Breast epithelium (tissue), 4 donors: Measurements from ENCODE around the gene CELA1. TPM values are rescaled to one million over a fixed set of nuclear protein-coding genes. Genes with fewer than 3 reads are reported as not detected.

Experiments
- DNase-seq, 2 donors: peaks; one replicate each; pipeline ENCODE4 v3.0.0-alpha.2; 2019; ENCODE audit warnings: low spot score in 2 of 2
- H3K27ac ChIP-seq, 2 donors: fragments of 200-600 bp; sonication (generic) in 1 of 2; one replicate each; pipeline ENCODE4 v1.5.1; 2016 to 2019; ENCODE audit warnings: mild to moderate bottlenecking in 1 of 2
- H3K27me3 ChIP-seq, 2 donors: fragments of 200-600 bp; sonication (generic) in 1 of 2; one replicate each; pipeline versions ENCODE4 v1.5.1 to v1.6.0; 2017 to 2019; ENCODE audit warnings: control low read depth in 1 of 2, mild to moderate bottlenecking in 1 of 2
- H3K36me3 ChIP-seq: fragments of 200-600 bp; one replicate; pipeline ENCODE4 v1.5.1; 2019
- H3K4me1 ChIP-seq, 2 donors: fragments of 200-600 bp; sonication (generic); one replicate each; pipeline ENCODE4 v1.5.1; 2016 to 2019; ENCODE audit warnings: control low read depth in 1 of 2
- H3K4me3 ChIP-seq, 3 donors: fragments of 200-600 bp; sonication (generic); 1 replicate in 2 of 3; 2 replicates in 1 of 3; pipeline ENCODE4 v1.5.1; 2016 to 2019; ENCODE audit warnings: mild to moderate bottlenecking in 3 of 3, moderate library complexity in 2 of 3
- H3K9me3 ChIP-seq, 2 donors: fragments of 200-600 bp; sonication (generic) in 1 of 2; one replicate each; pipeline ENCODE4 v1.5.1; 2016 to 2019; ENCODE audit warnings: control low read depth in 1 of 2
- CTCF ChIP-seq, 3 donors: fragments of 450-650 bp; IDR thresholded peaks; one replicate each; pipeline ENCODE4 v1.5.1; 2016 to 2017; ENCODE audit warnings: antibody characterized with exemption in 3 of 3, mild to moderate bottlenecking in 3 of 3, moderate library complexity in 3 of 3
- POLR2A ChIP-seq: fragments of 450-650 bp; IDR thresholded peaks from one replicate; pipeline ENCODE4 v1.6.1; 2016; ENCODE audit warnings: antibody characterized with exemption, mild to moderate bottlenecking, moderate library complexity
- POLR2AphosphoS5 ChIP-seq, 3 donors: sonication (generic); formaldehyde crosslinking; IDR thresholded peaks; one replicate each; pipeline ENCODE4 v1.6.1; 2017; ENCODE audit warnings: antibody characterized with exemption in 3 of 3
- intact Hi-C: fragments of 100-400 bp; cut with DNase I; formaldehyde crosslinking; loops from one replicate; pipeline ENCODE4 v1.15.1; 2023; ENCODE audit warnings: low total_unique reads
- total RNA-seq, 3 donors: library from RNA; depleted of rRNA; stranded (reverse); fragments of >200 nt; gene quantifications; one replicate each; pipeline ENCODE4 v1.1.0, GENCODE V29; 2016

Gene CELA1
- total RNA-seq, 3 donors from 2014 or later: not detected

GRCh38 chr12:51362307-51362706, 15.8 kb upstream of the CELA1 start:
- TF ChIP-seq POLR2A (no peak), POLR2AphosphoS5 (IDR thresholded peaks at IDR 0.05) (no peak), CTCF (IDR thresholded peaks at IDR 0.05) (no peak)
- H3K36me3 ChIP-seq: no peaks in the 10 kb centered on the region
- DNase-seq: no peak
- no peak overlapping the region for H3K27ac ChIP-seq
- H3K9me3 ChIP-seq: no peaks in the 10 kb centered on the region
- H3K27me3 ChIP-seq: no peaks in the 10 kb centered on the region
- intact Hi-C loops: no loop called here
- no peak overlapping the region for H3K4me3 ChIP-seq
- H3K4me1 ChIP-seq: no peaks in the 10 kb centered on the region

GRCh38 chr12:51361161-51362016, 14.9 kb upstream of the CELA1 start:
- Histone ChIP-seq H3K4me3 (no peak overlapping the region), H3K4me1 (no peaks in the 10 kb centered on the region), H3K36me3 (no peaks in the 10 kb centered on the region), H3K9me3 (no peaks in the 10 kb centered on the region), H3K27me3 (no peaks in the 10 kb centered on the region), H3K27ac (no peak overlapping the region)
- no peak for DNase-seq
- no peak for TF ChIP-seq POLR2A
- intact Hi-C loops: no loop called here

GRCh38 chr12:51360315-51360714, 13.8 kb upstream of the CELA1 start:
- H3K9me3 ChIP-seq: no peaks in the 10 kb centered on the region
- H3K36me3 ChIP-seq: no peaks in the 10 kb centered on the region
- no peak overlapping the region for H3K27ac ChIP-seq
- TF ChIP-seq CTCF (IDR thresholded peaks at IDR 0.05) (no peak), POLR2AphosphoS5 (IDR thresholded peaks at IDR 0.05) (no peak), POLR2A (no peak)
- DNase-seq: no peak
- intact Hi-C loops: no loop called here
- H3K4me1 ChIP-seq: no peaks in the 10 kb centered on the region
- H3K27me3 ChIP-seq: no peaks in the 10 kb centered on the region
- H3K4me3 ChIP-seq: no peak overlapping the region

- DNase-seq: no peak
- no peak overlapping the region for H3K27ac ChIP-seq
Measured at GRCh38 chr12:51359851-51360250, 13.4 kb upstream of the CELA1 start.

GRCh38 chr12:51358496-51358895, 12.0 kb upstream of the CELA1 start:
- Histone ChIP-seq H3K36me3 (no peaks in the 10 kb centered on the region), H3K9me3 (no peaks in the 10 kb centered on the region), H3K4me3 (no peak overlapping the region), H3K27ac (no peak overlapping the region), H3K27me3 (no peaks in the 10 kb centered on the region), H3K4me1 (no peaks in the 10 kb centered on the region)
- intact Hi-C loops: no loop called here
- DNase-seq: no peak
- TF ChIP-seq POLR2AphosphoS5 (IDR thresholded peaks at IDR 0.05) (no peak), CTCF (IDR thresholded peaks at IDR 0.05) (no peak), POLR2A (no peak)

More at GRCh38 chr12:51359851-51360250, 13.4 kb upstream of the CELA1 start:
- Histone ChIP-seq H3K27me3 (no peaks in the 10 kb centered on the region), H3K4me3 (no peak overlapping the region), H3K9me3 (no peaks in the 10 kb centered on the region), H3K4me1 (no peaks in the 10 kb centered on the region), H3K36me3 (no peaks in the 10 kb centered on the region)
- TF ChIP-seq CTCF (IDR thresholded peaks at IDR 0.05) (no peak), POLR2AphosphoS5 (IDR thresholded peaks at IDR 0.05) (no peak), POLR2A (no peak)
- intact Hi-C loops: no loop called here
